IMR-90 (cell line): Measurements from ENCODE around the gene CSRP1.

Experiments used
- BHLHE40 ChIP-seq: fragments of 150-350 bp; IDR thresholded peaks from 2 replicates; pipeline ENCODE4 v1.6.1; 2016; ENCODE audit warnings: mild to moderate bottlenecking, low read depth, low read length
- MAFK ChIP-seq: IDR thresholded peaks from 2 replicates; pipeline ENCODE4 v1.6.1; 2012; ENCODE audit warnings: low read depth, low read length, improper control_type of control experiment
- POLR2A ChIP-seq: IDR thresholded peaks from 2 replicates; pipeline ENCODE4 v1.6.1; 2012; ENCODE audit warnings: mild to moderate bottlenecking, low read depth, low read length
- RCOR1 ChIP-seq: IDR thresholded peaks from 2 replicates; pipeline ENCODE4 v1.6.1; 2012; ENCODE audit warnings: mild to moderate bottlenecking, low read length, improper control_type of control experiment; ENCODE audit not compliant: insufficient replicate concordance
- TF ChIP-seq, protein P1 (sequence below): conservative IDR thresholded peaks from 2 replicates; pipeline ENCODE4 v1.5.1; 2012; ENCODE audit warnings: mild to moderate bottlenecking, low read depth, low read length, improper control_type of control experiment

DNA sequence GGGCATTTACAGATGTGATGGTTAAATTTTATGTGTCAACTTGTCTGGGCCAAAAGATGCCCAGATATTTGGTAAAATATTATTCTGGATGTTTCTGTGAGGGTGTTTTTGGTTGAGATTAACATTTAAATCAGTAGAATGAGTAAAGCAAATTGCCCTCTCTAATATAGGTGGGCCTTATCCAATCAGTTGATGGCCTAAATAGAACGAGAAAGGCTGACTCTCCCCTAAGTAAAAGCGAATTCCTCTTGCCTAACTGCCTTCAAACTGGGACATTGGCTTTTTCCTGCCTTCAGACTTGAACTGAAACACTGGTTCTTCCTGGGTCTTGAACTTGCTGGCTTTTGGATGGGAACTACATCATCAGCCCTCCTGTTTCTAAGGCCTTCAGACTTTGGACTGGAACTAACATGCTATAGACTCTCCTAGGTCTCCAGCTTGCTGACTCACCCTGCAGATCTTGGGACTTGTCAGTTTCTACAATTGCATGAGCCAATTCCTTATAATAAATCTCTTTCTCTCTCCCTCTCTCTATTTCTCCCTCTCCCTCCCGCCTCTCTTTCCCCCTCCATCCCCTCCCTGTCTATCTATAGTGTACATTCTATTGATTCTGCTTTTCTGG, 21.8 kb upstream of the CSRP1 start:
- TF ChIP-seq BHLHE40 (no peak), MAFK (no peak), POLR2A (no peak), RCOR1 (no peak)
- TF ChIP-seq, protein P1, sequence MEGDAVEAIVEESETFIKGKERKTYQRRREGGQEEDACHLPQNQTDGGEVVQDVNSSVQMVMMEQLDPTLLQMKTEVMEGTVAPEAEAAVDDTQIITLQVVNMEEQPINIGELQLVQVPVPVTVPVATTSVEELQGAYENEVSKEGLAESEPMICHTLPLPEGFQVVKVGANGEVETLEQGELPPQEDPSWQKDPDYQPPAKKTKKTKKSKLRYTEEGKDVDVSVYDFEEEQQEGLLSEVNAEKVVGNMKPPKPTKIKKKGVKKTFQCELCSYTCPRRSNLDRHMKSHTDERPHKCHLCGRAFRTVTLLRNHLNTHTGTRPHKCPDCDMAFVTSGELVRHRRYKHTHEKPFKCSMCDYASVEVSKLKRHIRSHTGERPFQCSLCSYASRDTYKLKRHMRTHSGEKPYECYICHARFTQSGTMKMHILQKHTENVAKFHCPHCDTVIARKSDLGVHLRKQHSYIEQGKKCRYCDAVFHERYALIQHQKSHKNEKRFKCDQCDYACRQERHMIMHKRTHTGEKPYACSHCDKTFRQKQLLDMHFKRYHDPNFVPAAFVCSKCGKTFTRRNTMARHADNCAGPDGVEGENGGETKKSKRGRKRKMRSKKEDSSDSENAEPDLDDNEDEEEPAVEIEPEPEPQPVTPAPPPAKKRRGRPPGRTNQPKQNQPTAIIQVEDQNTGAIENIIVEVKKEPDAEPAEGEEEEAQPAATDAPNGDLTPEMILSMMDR, result no peak
